NCI-H187 treated with DMSO at 0.1 percent for 48 hours (cell line): ENCODE results near the gene CYP26B1.

ENCODE experiments used
- DNase-seq: peaks from one replicate; lab custom pipeline; 2025; lab: John Stamatoyannopoulos, UW

The CYP26B1 gene

DNA sequence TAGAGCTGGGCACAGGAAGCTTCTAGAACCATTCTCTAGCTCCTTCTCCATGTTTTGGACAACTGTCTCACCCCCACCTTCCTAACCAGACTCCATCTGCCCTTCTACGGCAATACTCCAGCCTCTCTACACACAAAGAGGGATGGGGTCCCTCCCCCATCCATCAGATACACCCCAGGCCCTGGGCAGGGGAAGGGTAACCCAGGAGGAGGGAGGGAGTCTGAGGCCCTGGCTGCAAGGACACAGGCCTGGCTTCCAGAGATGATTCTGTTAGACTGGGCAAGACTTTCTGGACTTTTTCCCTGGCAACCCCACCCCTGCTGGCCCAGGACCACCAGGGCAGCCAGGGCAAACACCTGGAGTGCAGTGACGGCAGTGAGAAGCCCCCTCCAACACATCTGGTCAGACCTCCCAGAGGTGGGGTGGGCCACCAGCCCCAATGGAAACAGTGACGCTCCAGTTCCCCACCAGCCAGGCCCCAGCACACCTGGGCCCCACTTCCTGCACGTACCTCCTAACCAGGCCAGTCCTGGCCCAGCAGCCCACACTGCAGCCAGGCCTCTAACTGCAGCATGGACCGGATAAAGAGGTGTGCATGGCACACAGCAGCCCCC, 6.5 kb downstream of the CYP26B1 start:
- no peak for DNase-seq

DNA sequence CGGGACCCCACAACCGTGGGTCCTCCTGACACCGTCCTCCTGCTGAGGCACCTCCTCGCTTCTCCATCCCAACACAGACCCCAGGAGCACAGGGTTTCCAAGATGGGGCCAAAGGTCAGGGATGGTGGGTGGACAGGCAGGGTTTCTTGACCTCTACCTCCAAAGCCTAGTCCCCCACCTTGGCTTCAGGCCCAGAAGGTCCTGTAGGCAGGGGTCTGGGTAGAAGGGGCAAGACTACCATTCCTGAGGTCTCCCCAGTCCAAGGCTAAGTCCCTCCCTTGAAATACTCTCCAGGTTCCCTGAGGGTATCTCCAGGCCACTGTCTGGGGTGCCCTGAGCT, 7.1 kb downstream of the CYP26B1 start:
- DNase-seq, result no peak

- no peak for DNase-seq
These were observed 7.6 kb downstream of the CYP26B1 start for GRCh38 chr2:72139874-72140620.

DNA sequence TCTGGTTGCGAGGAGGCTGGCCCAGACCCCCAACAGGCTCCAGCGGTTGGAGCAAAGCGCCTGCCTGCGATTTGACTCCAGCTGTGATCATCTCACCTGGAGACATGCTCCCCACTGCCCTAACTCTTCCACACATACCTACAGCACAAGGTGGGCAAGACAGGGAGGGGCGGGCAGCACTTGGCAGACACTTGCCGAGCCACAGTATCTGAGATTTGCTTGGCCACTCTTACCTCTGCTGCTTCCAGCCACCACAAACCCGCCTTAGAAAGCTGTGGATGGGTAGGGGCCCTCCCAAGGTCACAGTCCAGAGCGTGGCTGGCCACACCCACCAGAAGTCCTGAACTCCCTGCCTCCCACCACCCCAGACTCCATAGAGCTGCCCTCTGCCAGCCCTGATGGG, 8.2 kb downstream of the CYP26B1 start:
- DNase-seq, result no peak

- DNase-seq, result no peak
These were observed 8.7 kb downstream of the CYP26B1 start for GRCh38 chr2:72138921-72139381.

DNA sequence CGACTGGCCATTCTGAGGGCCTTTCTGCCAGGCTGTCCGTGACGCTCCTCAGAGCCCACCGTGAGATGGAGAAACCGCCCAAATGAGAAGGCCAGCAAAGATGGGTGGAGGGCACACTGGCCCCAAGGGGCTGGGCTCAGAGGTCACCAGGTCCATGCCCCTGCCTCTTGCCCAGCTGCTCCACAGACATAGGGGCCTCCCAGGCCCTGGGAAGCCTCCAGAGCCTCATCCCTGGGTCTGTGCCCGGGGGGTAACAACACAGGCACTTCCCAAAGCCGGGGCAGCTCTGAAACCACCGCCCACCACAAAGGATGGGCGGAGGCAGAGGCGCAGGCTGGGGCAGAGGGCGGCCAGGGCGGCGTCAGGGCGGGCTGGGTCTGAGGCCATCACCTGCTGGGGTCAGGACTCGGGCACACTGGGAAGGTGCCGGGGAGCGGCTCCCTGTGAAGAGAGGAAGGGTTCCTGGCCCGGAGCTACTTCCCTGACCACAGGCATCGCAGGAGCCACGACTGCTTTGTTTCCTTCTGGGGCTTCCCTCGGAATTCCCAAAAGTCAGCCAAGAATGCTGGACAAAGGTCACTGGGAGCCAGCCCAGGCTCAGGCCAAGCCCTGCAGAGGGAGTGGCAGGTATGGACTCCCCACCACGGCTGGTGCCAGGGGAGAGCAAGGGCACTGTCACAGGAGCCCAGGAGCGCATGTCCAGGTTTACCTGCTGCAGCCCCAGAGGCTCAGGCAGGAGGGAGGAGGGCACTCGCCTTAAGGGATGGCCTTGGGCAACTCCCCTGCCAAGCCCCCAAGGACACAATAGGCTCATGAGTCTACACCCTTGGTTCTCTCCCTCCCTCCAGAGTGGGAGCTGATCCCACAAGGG, 9.4 kb downstream of the CYP26B1 start:
- no peak for DNase-seq

DNA sequence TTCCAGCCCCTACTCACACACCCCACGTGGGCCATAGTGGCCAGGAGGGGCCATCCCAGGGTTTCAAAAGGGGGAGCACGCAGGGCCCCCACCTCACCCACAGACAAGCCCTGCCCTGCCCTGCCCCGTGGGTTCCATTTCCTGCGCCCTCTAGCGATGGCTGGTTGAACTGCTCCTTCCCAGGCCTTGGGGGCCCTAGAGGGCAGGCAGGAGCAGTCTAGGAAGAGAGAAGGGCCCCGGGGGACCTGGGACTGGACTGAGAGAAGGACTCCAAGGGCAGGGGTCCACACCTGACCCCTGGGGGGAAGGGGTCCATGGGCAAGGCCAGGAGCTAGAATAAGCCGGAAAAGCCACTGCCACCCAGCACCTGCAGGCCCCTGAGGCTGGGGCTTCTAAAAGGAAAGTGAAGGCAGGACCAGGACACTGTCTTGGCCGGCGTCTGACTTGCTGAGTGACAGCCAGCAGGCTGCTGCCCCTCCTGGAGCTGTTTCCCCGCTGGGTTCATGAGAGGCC, 10.1 kb downstream of the CYP26B1 start:
- no peak for DNase-seq

DNA sequence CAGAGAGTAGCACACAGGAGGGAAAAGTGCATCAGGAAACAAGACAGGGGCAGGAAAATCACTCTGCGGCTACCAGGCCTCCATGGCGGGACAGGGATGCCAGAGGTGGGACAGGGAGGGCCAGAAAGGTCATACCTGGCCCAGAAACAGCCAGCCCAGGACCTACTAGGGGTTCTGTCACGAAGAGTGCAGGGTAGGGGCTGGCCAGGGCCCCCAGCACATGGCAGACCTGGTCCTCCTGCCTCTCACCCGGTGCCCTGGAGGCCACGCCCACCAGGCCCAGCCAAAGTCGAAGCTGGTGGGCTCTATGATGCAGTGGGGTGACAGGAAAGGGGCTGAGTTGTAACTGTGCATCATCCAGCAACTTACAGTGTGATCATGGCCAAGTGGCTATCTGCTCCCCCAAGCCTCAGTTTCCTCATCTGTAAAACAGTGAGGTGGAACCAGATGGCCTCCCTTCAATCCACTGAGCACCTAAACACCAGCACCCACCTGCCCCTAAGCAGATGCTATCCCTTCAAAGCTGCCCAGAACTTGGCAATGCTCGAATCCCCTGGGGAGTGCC, 10.6 kb downstream of the CYP26B1 start:
- no peak for DNase-seq

DNA sequence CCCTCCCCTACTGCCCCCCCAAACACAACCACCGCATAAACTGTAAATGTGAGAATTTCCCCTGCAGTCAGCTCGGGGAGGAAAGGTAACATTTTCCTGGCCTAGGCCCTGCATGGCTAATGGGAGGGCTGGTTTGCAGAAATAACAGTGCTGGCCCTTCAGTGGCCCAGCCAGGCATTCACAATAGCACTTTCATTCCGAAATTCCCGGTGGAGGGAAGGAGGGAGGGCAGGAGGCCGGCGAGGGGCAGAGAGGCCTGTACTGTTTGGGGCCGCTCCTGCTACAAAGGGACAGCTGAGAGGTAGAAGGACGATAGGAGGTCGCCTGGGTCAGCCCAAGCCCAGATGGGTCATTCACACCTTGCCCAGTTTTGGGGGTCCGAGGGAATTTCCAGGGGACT, 11.3 kb downstream of the CYP26B1 start:
- DNase-seq, result no peak

- DNase-seq, result no peak
These were observed 11.7 kb downstream of the CYP26B1 start for GRCh38 chr2:72135921-72136320.

- DNase-seq, result no peak
These were observed 12.5 kb downstream of the CYP26B1 start for GRCh38 chr2:72134997-72135800.

DNA sequence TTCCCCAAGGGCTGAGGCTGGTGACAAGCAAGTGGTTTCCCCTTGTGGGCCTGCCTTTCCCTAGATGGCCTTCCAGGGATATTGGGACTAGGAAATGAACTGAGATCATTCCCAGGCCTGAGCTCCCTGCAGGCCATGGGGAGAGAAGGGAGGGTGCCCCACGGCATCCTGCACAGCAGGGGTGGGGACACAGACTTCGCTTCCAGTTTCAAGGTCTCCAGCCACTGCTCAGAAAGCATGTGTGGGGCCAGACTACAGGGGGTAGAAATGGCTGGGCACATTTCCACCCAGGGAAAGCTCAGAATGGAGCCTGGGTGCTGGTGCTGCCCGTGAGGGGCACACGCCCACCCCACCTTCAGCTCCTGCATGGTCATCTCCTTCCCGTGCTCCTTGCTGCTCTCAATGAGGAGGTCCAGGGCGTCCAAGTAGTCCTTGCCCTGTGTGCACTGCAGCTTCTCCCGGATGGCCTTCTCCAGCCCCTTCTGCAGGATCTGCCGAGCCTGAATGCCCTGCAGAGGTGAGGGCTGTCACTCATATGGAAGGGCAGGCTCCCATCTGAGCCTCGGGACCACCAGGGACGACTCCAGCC, 13.2 kb downstream of the CYP26B1 start:
- DNase-seq, result no peak

DNA sequence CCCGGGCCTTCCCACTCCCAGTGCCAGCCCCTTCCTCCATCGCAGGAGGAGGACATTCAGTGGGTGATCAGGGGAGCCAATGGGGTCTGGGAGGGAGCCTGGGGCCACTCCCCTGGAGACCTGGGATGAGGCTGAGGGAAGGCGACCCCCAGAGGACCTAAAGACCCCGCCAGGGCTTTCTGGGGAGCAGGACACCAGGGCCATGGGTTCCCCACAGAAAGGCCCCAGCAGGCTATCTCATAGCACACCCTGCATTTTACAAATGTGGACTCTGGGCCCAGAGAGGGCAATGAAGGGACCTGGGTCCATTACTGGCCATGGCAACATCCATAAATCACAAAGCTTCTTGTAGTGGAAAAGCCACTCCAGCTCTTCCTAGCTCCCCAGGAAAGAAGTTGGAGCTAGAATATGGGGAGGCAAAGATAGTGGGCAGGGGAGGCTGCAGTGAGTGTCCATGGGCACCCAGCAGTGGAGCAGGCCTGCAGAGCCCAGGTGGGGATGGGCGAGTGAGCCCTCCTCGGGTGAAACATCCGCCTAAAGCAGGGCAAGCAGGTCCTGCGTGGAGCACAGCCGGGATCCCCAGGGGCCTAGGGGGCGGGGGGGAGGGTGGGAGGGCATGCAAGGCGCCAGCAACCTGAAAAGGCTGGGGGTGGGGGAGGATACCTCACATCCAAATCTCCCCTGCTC, 13.8 kb downstream of the CYP26B1 start:
- DNase-seq, result no peak

- no peak for DNase-seq
These were observed 14.5 kb downstream of the CYP26B1 start for GRCh38 chr2:72132981-72133720.

GRCh38 chr2:72131916-72132841, 15.5 kb downstream of the CYP26B1 start:
- DNase-seq, result no peak

- no peak for DNase-seq
These were observed 16.2 kb downstream of the CYP26B1 start for GRCh38 chr2:72131371-72131891.

- DNase-seq, result no peak
These were observed 16.9 kb downstream of the CYP26B1 start for GRCh38 chr2:72130659-72131360.
